GM19463 (cell line): ENCODE data around the gene SMIM12.

ENCODE experiments used
- ATAC-seq: cut with Tn5 transposase; IDR thresholded peaks from one replicate; pipeline ENCODE4 v1.9.1; 2021; ENCODE audit warnings: mild to moderate bottlenecking, moderate library complexity; ENCODE audit not compliant: unreplicated experiment

The SMIM12 gene

GRCh38 chr1:34874296-34874952 lies 14.9 kb upstream of the SMIM12 start:
- no peak for ATAC-seq

GRCh38 chr1:34872133-34872503 lies 12.6 kb upstream of the SMIM12 start:
- ATAC-seq: no peak

- ATAC-seq: no peak
Measured at GRCh38 chr1:34871443-34872132, 12.0 kb upstream of the SMIM12 start.

GRCh38 chr1:34870395-34870794 lies 10.8 kb upstream of the SMIM12 start:
- ATAC-seq: no peak

- ATAC-seq: no peak
Measured at GRCh38 chr1:34869760-34870159, 10.2 kb upstream of the SMIM12 start.

- no peak for ATAC-seq
Measured at GRCh38 chr1:34868230-34869049, 8.9 kb upstream of the SMIM12 start.

GRCh38 chr1:34867415-34867814 lies 7.9 kb upstream of the SMIM12 start:
- ATAC-seq: no peak

GRCh38 chr1:34866762-34867109 lies 7.2 kb upstream of the SMIM12 start:
- no peak for ATAC-seq

GRCh38 chr1:34865981-34866761 lies 6.6 kb upstream of the SMIM12 start:
- peak; percentile 76 for ATAC-seq

GRCh38 chr1:34865573-34865972 lies 6.0 kb upstream of the SMIM12 start:
- no peak for ATAC-seq

GRCh38 chr1:34864759-34865158 lies 5.2 kb upstream of the SMIM12 start:
- ATAC-seq: no peak

- ATAC-seq: no peak
Measured at GRCh38 chr1:34863501-34863900, 4.0 kb upstream of the SMIM12 start.

GRCh38 chr1:34858901-34859445 lies 576 bp downstream of the SMIM12 start:
- ATAC-seq: no peak

- no peak for ATAC-seq
Measured at GRCh38 chr1:34856697-34857096, 2.9 kb downstream of the SMIM12 start.

- ATAC-seq: peak; percentile 98
Measured at GRCh38 chr1:34852677-34853217, 6.8 kb downstream of the SMIM12 start.

- ATAC-seq: no peak
Measured at GRCh38 chr1:34851431-34852105, 8.0 kb downstream of the SMIM12 start.

- ATAC-seq: no peak
Measured at GRCh38 chr1:34850382-34850781, 9.2 kb downstream of the SMIM12 start.

GRCh38 chr1:34847094-34847493 lies 12.5 kb downstream of the SMIM12 start:
- ATAC-seq: no peak

GRCh38 chr1:34846265-34846664 lies 13.3 kb downstream of the SMIM12 start:
- no peak for ATAC-seq
